Aortic smooth muscle cell (primary cell): ENCODE data around the gene PRM1. TPM values are rescaled to one million over a fixed set of nuclear protein-coding genes. Genes with fewer than 3 reads are reported as not detected.

Experiments
- total RNA-seq: library from RNA; depleted of rRNA; stranded (reverse); fragments of >200 nt; gene quantifications from 2 replicates; pipeline ENCODE4 v1.2.3, GENCODE V29; 2014

The PRM1 gene, protein sequence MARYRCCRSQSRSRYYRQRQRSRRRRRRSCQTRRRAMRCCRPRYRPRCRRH
- not detected in 2 replicates for total RNA-seq

DNA sequence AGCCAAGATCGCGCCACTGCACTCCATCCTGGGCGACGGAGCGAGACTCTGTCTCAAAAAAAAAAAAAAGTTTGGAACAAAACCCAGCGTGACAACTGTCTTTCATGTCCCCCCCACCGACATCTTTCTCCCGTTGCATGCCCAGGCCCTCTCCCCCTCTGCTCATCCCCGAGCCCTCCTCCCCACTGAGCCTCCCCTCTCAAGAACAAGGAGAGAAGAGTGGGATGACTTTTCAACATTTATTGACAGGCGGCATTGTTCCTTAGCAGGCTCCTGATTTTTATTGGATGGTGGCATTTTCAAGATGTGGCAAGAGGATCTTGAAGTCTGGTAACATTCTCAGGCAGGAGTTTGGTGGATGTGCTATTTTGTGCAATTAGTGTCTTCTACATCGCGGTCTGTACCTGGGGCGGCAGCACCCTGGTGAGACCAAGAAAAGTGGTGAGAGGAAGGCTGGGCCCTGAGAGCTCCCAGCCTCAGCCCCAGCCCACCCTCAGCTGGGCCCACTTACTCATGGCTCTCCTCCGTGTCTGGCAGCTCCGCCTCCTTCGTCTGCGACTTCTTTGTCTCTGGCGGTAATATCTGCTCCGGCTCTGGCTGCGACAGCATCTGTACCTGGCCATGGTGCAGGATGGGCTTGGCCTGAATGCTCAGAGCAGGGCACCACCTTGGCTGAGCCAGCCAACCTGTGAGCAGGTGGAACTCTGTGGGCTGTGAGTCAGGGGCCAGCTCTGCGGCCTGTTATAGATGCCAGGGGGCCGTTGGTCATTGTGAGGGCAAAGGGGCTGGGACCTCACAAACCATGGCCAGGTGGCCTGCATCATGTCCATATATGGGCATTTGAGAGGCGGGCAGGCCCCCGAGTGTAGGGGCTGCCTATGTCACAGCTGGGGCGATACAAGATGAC is at the start of gene PRM1:
TSS of gene PRM1 (minus strand) at position 715 of the 907 bp plus-strand sequence. CDS start at position 623, 92 bp downstream.

DNA sequence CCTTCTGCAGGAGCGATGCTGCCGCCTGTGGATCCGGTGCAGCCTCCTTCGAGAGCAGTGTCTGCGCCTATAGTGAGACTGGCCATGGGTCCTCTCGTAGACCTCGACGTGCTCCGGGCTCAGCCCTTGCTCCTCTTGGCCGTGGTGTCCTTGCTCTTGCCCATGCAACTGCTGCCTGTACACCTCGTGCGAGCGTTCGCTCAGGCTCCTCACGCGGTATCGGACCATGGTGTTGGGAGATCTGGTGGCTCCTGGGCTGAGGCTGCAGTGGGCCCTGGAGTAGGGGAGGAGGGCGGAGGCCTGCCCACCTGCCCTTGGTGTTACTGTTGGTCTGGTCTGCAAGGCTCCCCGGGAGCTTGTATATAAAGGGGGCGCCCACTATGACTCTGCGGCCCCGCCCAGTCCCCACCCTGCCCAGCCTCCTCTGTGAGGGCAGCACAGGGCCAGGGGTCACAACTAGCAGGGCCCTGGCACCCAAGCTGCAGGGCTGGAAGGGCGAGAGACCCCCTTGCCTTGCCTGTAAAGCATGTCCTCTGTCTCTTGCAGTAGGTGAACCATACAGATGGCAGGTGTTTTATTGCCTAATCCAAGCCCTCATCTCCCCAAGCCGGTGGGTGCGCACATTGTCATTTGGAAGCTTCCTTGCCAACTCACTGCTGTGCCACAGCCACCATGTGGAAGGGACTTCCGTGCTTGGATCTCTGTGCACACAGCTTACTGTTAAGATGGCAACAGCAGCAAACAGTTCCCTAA is 4.8 kb downstream of the PRM1 start, which contains the start of gene PRM2:
TSS of gene PRM2 (minus strand) at position 338 of the 753 bp plus-strand sequence. CDS start at position 228, 110 bp downstream.

DNA sequence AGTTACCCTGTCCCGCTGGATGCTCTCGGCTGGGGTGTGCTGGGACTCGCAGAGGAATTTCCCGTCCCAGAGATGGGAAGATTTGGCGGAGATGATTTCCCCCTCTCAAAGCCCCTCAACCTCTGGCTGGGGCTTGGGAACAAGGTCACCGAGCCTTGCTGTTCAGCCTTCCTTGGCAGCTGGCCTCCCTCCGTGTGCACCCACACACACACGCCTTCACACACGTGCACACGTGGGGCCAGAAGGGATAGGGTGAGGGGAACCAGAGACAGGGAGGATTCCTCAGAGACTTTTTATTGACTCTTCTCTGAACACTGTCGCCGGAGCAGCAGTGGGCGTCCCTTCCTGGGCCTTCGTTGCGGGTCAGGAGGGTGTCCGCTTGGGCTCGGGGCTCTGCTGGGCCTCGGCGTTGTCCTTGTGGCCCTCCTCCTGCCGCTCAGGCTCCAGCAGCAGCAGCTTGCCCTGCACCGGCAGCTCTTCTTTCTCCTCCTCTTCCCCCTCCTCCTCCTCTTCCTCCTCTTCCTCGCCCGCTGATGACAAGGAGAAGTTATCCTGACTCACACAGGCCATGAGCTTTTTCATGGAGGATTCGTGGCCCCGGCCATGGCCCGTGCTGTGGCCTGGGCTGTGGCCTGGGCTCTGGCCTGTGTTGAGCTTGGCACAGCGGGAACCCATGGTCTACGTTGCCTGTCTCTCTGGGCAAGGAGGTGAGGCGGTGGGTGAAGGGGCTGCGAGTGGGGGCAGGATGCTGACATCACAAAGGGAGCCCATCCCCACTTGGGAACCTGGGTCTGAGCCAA is 8.0 kb downstream of the PRM1 start, which contains the start of gene PRM3:
TSS of gene PRM3 (minus strand) at position 709 of the 800 bp plus-strand sequence. CDS start at position 675, 34 bp downstream.

DNA sequence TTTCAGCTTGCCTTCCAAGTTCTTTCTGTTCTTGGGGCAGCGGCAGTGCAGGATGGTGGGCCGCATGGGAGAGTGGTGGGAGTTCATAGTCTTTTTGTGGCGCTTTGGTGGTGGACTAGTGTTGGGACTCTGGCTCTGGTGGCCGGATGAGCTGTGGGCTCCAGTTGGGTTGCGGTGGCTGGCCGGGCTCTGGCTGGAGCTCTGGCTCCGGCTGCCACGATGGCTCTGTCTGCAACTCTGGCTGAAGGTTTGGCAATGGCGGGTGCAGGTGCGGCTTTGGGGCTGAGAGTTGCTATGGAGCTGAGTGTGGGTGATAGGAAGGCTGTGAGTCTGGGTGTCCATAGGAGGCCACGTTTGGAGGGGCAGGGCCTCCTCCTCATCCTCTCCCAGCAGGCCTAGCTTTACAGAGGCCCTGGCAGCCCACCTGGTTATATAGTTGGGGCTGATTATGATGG is 12.2 kb downstream of the PRM1 start, which contains the start of gene TNP2:
TSS of gene TNP2 (minus strand) at position 405 of the 455 bp plus-strand sequence. CDS start at position 342, 63 bp downstream.

DNA sequence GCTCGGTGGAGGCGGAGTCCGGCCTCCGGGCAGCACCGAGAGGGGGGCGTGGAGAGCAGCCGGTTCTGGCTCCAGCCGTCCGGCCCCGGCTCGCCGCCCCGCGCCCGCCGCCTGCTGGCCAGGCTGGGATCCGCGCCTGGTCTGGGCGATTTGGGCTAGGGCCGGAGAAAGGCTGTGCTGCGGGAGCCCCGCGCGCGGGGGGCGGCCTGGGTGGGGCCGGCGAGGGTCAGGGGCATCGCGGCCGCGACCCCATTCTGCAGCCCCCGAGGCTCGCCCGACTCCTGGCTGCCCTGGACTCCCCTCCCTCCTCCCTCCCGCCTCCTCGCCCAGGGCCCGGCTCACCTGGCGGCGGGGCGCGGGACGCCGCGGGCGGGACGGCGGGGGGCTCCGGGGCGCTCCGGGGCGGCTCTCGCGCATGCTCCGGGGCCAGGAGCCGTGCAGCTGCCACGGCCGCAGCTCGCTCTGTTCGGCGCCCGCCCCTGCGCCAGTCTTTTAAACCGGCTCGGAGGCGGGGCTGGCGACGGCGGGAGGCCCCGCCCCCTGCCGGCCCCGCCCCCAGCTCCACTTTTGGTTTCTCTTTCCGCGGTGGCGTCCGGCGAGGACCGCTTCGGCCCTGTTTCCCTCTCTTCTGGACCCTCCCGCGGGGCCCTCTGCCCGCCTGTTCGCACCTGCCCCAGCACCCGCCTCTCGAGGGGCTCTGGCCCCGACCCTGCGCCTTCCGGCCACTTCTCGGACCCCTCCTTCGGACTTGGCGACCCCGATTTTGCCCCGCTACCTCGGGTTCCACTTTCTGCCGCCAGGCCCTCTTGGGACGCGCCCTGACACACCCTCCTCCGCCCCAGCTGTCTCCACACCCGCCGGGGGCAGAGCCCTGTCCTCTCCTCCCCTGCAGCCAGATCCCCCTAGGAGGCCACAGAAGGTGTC is 25.1 kb downstream of the PRM1 start, which contains the start of gene SOCS1:
TSS of gene SOCS1 (minus strand) at position 468 of the 924 bp plus-strand sequence. CDS start 726 bp downstream, outside the sequence.

Other genes starting within 250 kb of the PRM1 start
- gene SOCS1, start 25.1 kb downstream of the PRM1 start, total RNA-seq: 1.1 and 1.6 TPM in 2 replicates
- under 0.01 TPM in 1 of 2 replicates, not detected in the other for gene TNP2, start 12.0 kb downstream of the PRM1 start, total RNA-seq
- gene PRM3, start 7.7 kb downstream of the PRM1 start, total RNA-seq: not detected in 2 replicates
- not detected in 2 replicates for gene PRM2, start 4.8 kb downstream of the PRM1 start, total RNA-seq
- gene RMI2, start 64.1 kb upstream of the PRM1 start, total RNA-seq: 5.2 TPM in 2 replicates